CD4-positive, alpha-beta memory T cell (primary cell): Measurements from ENCODE around the gene NCOA7. TPM values are rescaled to one million over a fixed set of nuclear protein-coding genes. Genes with fewer than 3 reads are reported as not detected.

ENCODE experiments used
- CTCF ChIA-PET: fragments of 350-600 bp; sonication (Branson Sonifier 250); formaldehyde crosslinking; loops from one replicate; lab custom pipeline; 2021; ENCODE audit warnings: inconsistent platforms; ENCODE audit not compliant: partially characterized antibody; lab: Charles Lee
- POLR2A ChIA-PET: fragments of 350-600 bp; sonication (Branson Sonifier 250); formaldehyde crosslinking; loops from one replicate; lab custom pipeline; 2021; ENCODE audit not compliant: partially characterized antibody; lab: Charles Lee
- DNase-seq, 5 donors: peaks; one replicate each; pipeline versions ENCODE4 v3.0.0 to v3.0.0-alpha.2; 2020 to 2022; ENCODE audit warnings: mixed read lengths in 1 of 5
- H3K27ac ChIP-seq: one replicate; pipeline ENCODE4 v1.7.0; 2013; ENCODE audit warnings: low read depth, low read length
- H3K27me3 ChIP-seq: 2 replicates; pipeline ENCODE4 v1.7.0; 2013; ENCODE audit warnings: mild to moderate bottlenecking, low read length, moderate library complexity; ENCODE audit not compliant: insufficient read depth
- H3K36me3 ChIP-seq: 2 replicates; pipeline ENCODE4 v1.7.0; 2013; ENCODE audit warnings: mild to moderate bottlenecking, low read length, moderate library complexity; ENCODE audit not compliant: insufficient read depth
- H3K4me1 ChIP-seq: 2 replicates; pipeline ENCODE4 v1.7.0; 2013; ENCODE audit warnings: mild to moderate bottlenecking, low read length, moderate library complexity; ENCODE audit not compliant: insufficient read depth
- H3K4me3 ChIP-seq, 2 donors: one replicate each; pipeline ENCODE4 v1.7.0; 2013; ENCODE audit warnings: low read length in 2 of 2, mild to moderate bottlenecking in 1 of 2
- H3K9me3 ChIP-seq, 2 donors: one replicate each; pipeline ENCODE4 v1.7.0; 2013; ENCODE audit warnings: low read length in 2 of 2, control low read depth in 1 of 2; ENCODE audit not compliant: control insufficient read depth in 1 of 2
- H3K27ac Mint-ChIP-seq, 7 donors: one replicate each; pipeline ENCODE4 v1.8.0; 2020 to 2021; ENCODE audit warnings: mixed read lengths in 7 of 7, mild to moderate bottlenecking in 6 of 7, inconsistent platforms in 3 of 7, moderate library complexity in 3 of 7
- H3K27me3 Mint-ChIP-seq, 2 donors: one replicate each; pipeline ENCODE4 v1.8.0; 2020 to 2021; ENCODE audit warnings: mixed read lengths in 2 of 2
- H3K36me3 Mint-ChIP-seq, 2 donors: one replicate each; pipeline ENCODE4 v1.8.0; 2020 to 2021; ENCODE audit warnings: mixed read lengths in 2 of 2, inconsistent platforms in 1 of 2, mild to moderate bottlenecking in 1 of 2
- H3K4me1 Mint-ChIP-seq, 4 donors: one replicate each; pipeline ENCODE4 v1.8.0; 2020 to 2021; ENCODE audit warnings: mixed read lengths in 4 of 4, mild to moderate bottlenecking in 1 of 4
- H3K4me3 Mint-ChIP-seq, 8 donors: one replicate each; pipeline ENCODE4 v1.8.0; 2020 to 2021; ENCODE audit warnings: mixed read lengths in 8 of 8, mild to moderate bottlenecking in 7 of 8, moderate library complexity in 6 of 8, inconsistent platforms in 3 of 8
- H3K9me3 Mint-ChIP-seq, 8 donors: one replicate each; pipeline ENCODE4 v1.8.0; 2020 to 2021; ENCODE audit warnings: mixed read lengths in 8 of 8, mild to moderate bottlenecking in 5 of 8, inconsistent platforms in 3 of 8, moderate library complexity in 1 of 8
- intact Hi-C: fragments of 100-400 bp; cut with micrococcal nuclease; formaldehyde crosslinking; loops from one replicate; pipeline ENCODE4 v1.15.1; 2023
- polyA plus RNA-seq, 2 donors: library from polyadenylated mRNA; unstranded; fragments of 300-500 nt; fragmentation: Illumina TruSeq; gene quantifications; one replicate each; pipeline ENCODE4 v1.2.3, GENCODE V29; 2021
- total RNA-seq, 2 experiments: library from RNA; stranded (reverse); gene quantifications; one replicate each; pipeline ENCODE4 v1.2.3, GENCODE V29; 2021

Gene NCOA7
- total and polyA plus RNA-seq, 4 experiments from 2014 or later = 16.9 to 75.1 (median 63.6) TPM

- DNase-seq = no peak
- Histone ChIP-seq H3K27me3 (no peaks in the 10 kb centered on the region), H3K4me1 (peaks cover 70% of the 10 kb centered on the region), H3K4me3 (no peak overlapping the region), H3K9me3 (no peaks in the 10 kb centered on the region), H3K27ac (no peak overlapping the region), H3K36me3 (no peaks in the 10 kb centered on the region)
- peaks cover 55 to 83% (median 74%) of the 10 kb centered on the region in 4 donors for H3K4me1 Mint-ChIP-seq
- no peaks in the 10 kb centered on the region for H3K27me3 Mint-ChIP-seq
- ChIA-PET CTCF (interaction anchor here (0.6 to 1.9 kb wide), 2 partner anchors 77 to 98 kb away, joined by 3 to 4 read pairs; no protein-coding TSS in a partner anchor), POLR2A (interaction anchor here (1.0 to 2.4 kb wide), 3 partner anchors 9 to 178 kb away, joined by 4 to 18 read pairs (median 4); partner anchors contain the start of genes NCOA7 and TRMT11)
- peak overlapping the region in 6 of 8 donors; percentile 14 to 66 (median 19) for H3K4me3 Mint-ChIP-seq
- no peaks in the 10 kb centered on the region for H3K9me3 Mint-ChIP-seq
- intact Hi-C loops = no loop called here
- H3K27ac Mint-ChIP-seq = peak overlapping the region in 2 of 7 donors; percentile 3 to 19
- peaks cover 29% of the 10 kb centered on the region in 2 donors for H3K36me3 Mint-ChIP-seq
Observed at GRCh38 chr6:125808591-125808990, 17.8 kb downstream of the NCOA7 start.

- no peaks in the 10 kb centered on the region for H3K27me3 ChIP-seq
- H3K4me1 ChIP-seq = peaks cover 68% of the 10 kb centered on the region
- Mint-ChIP-seq H3K27me3 (no peaks in the 10 kb centered on the region), H3K9me3 (no peaks in the 10 kb centered on the region), H3K4me1 (peaks cover 50 to 79% (median 70%) of the 10 kb centered on the region in 4 donors), H3K36me3 (peaks cover 24 to 27% of the 10 kb centered on the region in 2 donors), H3K4me3 (no peak overlapping the region), H3K27ac (no peak overlapping the region)
- POLR2A ChIA-PET = interaction anchor here (1.2 to 1.5 kb wide), 2 partner anchors 19 to 63 kb away, joined by 3 to 5 read pairs; partner anchors contain the start of gene NCOA7
- intact Hi-C loops = no loop called here
- DNase-seq = no peak
- H3K36me3 ChIP-seq = no peaks in the 10 kb centered on the region
- CTCF ChIA-PET = interaction anchor here (1.1 to 2.7 kb wide), 4 partner anchors 15 to 24 kb away, joined by 3 to 9 read pairs (median 7); partner anchors contain the start of gene NCOA7
- H3K4me3 ChIP-seq = no peak overlapping the region
- no peak overlapping the region for H3K27ac ChIP-seq
- H3K9me3 ChIP-seq = no peaks in the 10 kb centered on the region
Observed at GRCh38 chr6:125809570-125810170, 18.9 kb downstream of the NCOA7 start.

- ChIA-PET POLR2A (interaction anchor here (1.2 to 1.5 kb wide), 2 partner anchors 20 to 62 kb away, joined by 3 to 5 read pairs; partner anchors contain the start of gene NCOA7), CTCF (interaction anchor here (1.1 to 2.7 kb wide), 5 partner anchors 15 to 94 kb away, joined by 3 to 9 read pairs (median 5); partner anchors contain the start of gene NCOA7)
- Histone ChIP-seq H3K27me3 (no peaks in the 10 kb centered on the region), H3K27ac (no peak overlapping the region), H3K4me3 (no peak overlapping the region), H3K36me3 (no peaks in the 10 kb centered on the region), H3K4me1 (peaks cover 69% of the 10 kb centered on the region), H3K9me3 (no peaks in the 10 kb centered on the region)
- H3K36me3 Mint-ChIP-seq = peaks cover 29 to 30% of the 10 kb centered on the region in 2 donors
- no peak for DNase-seq
- H3K27ac Mint-ChIP-seq = no peak overlapping the region
- no peak overlapping the region for H3K4me3 Mint-ChIP-seq
- intact Hi-C loops = no loop called here
- peaks cover 51 to 83% (median 74%) of the 10 kb centered on the region in 4 donors for H3K4me1 Mint-ChIP-seq
- no peaks in the 10 kb centered on the region for H3K9me3 Mint-ChIP-seq
- H3K27me3 Mint-ChIP-seq = no peaks in the 10 kb centered on the region
Observed at GRCh38 chr6:125810445-125810844, 19.7 kb downstream of the NCOA7 start.

GRCh38 chr6:125811259-125811658 lies 20.5 kb downstream of the NCOA7 start:
- peaks cover 64% of the 10 kb centered on the region for H3K4me1 ChIP-seq
- POLR2A ChIA-PET = interaction anchor here (1.1 kb wide), 1 partner anchor 20 kb away, joined by 7 read pairs; the partner anchor contains the start of gene NCOA7
- no peaks in the 10 kb centered on the region for H3K36me3 ChIP-seq
- Mint-ChIP-seq H3K27ac (peak overlapping the region in 2 of 7 donors; percentile 26 to 78), H3K27me3 (no peaks in the 10 kb centered on the region), H3K36me3 (peaks cover 32 to 36% of the 10 kb centered on the region in 2 donors), H3K9me3 (no peaks in the 10 kb centered on the region), H3K4me1 (peaks cover 50 to 83% (median 72%) of the 10 kb centered on the region in 4 donors), H3K4me3 (peak overlapping the region in 1 of 8 donors; percentile 14)
- no peaks in the 10 kb centered on the region for H3K27me3 ChIP-seq
- no peak overlapping the region for H3K27ac ChIP-seq
- no peak for DNase-seq
- H3K4me3 ChIP-seq = no peak overlapping the region
- H3K9me3 ChIP-seq = no peaks in the 10 kb centered on the region
- intact Hi-C loops = no loop called here
- CTCF ChIA-PET = interaction anchor here (1.5 to 2.7 kb wide), 4 partner anchors 14 to 93 kb away, joined by 3 to 9 read pairs (median 7); partner anchors contain the start of gene NCOA7

GRCh38 chr6:125812394-125813292 lies 21.9 kb downstream of the NCOA7 start:
- peak overlapping the region in 3 of 7 donors; percentile 9 to 82 (median 43) for H3K27ac Mint-ChIP-seq
- H3K27ac ChIP-seq = no peak overlapping the region

GRCh38 chr6:125814481-125814880 lies 23.7 kb downstream of the NCOA7 start:
- Histone ChIP-seq H3K27ac (no peak overlapping the region), H3K4me3 (no peak overlapping the region), H3K4me1 (peaks cover 59% of the 10 kb centered on the region), H3K9me3 (no peaks in the 10 kb centered on the region), H3K27me3 (no peaks in the 10 kb centered on the region), H3K36me3 (peaks cover 5% of the 10 kb centered on the region)
- no peaks in the 10 kb centered on the region for H3K27me3 Mint-ChIP-seq
- no peak for DNase-seq
- POLR2A ChIA-PET = interaction anchor here (2.8 kb wide), 1 partner anchor 24 kb away, joined by 14 read pairs; the partner anchor contains the start of gene NCOA7
- H3K27ac Mint-ChIP-seq = peak overlapping the region in 3 of 7 donors; percentile 19 to 74 (median 42)
- no peaks in the 10 kb centered on the region for H3K9me3 Mint-ChIP-seq
- intact Hi-C loops = no loop called here
- H3K4me3 Mint-ChIP-seq = peak overlapping the region in 7 of 8 donors; percentile 9 to 65 (median 54)
- peaks cover 49 to 81% (median 66%) of the 10 kb centered on the region in 4 donors for H3K4me1 Mint-ChIP-seq
- CTCF ChIA-PET = interaction anchor here (1.3 kb wide), 1 partner anchor 21 kb away, joined by 3 read pairs; no protein-coding TSS in a partner anchor
- H3K36me3 Mint-ChIP-seq = peaks cover 30 to 37% of the 10 kb centered on the region in 2 donors

More at GRCh38 chr6:125812394-125813292, 21.9 kb downstream of the NCOA7 start:
- H3K4me1 Mint-ChIP-seq = peaks cover 50 to 82% (median 70%) of the 10 kb centered on the region in 4 donors
- intact Hi-C loops = no loop called here
- peak overlapping the region in 1 of 8 donors; percentile 46 for H3K4me3 Mint-ChIP-seq
- CTCF ChIA-PET = interaction anchor here (0.7 to 1.1 kb wide), 3 partner anchors 18 to 66 kb away, joined by 3 read pairs; partner anchors contain the start of gene NCOA7
- H3K27me3 Mint-ChIP-seq = no peaks in the 10 kb centered on the region
- POLR2A ChIA-PET = interaction anchor here (0.7 to 2.8 kb wide), 3 partner anchors 22 to 183 kb away, joined by 3 to 14 read pairs (median 3); partner anchors contain the start of gene NCOA7
- Histone ChIP-seq H3K27me3 (no peaks in the 10 kb centered on the region), H3K4me3 (no peak overlapping the region), H3K9me3 (no peaks in the 10 kb centered on the region), H3K4me1 (peaks cover 54% of the 10 kb centered on the region), H3K36me3 (peaks cover 5% of the 10 kb centered on the region)
- DNase-seq = no peak
- H3K9me3 Mint-ChIP-seq = no peaks in the 10 kb centered on the region
- peaks cover 38 to 48% of the 10 kb centered on the region in 2 donors for H3K36me3 Mint-ChIP-seq
